ENCODE measurements around the gene LSS.

The LSS gene

GRCh38 chr21:46145840-46146691, 82.5 kb downstream of the LSS start:
- no peak for TF ChIP-seq GATA3 (IDR thresholded peaks at IDR 0.05; ENCODE audit: low read depth, low read length)
- no peak for TF ChIP-seq GATA2 (IDR thresholded peaks at IDR 0.05; ENCODE audit: low read depth, low read length)

GRCh38 chr21:46145159-46145839, 83.3 kb downstream of the LSS start:
- no peak for TF ChIP-seq GATA2 (IDR thresholded peaks at IDR 0.05; ENCODE audit: low read depth, low read length)
- TF ChIP-seq GATA3 (IDR thresholded peaks at IDR 0.05; ENCODE audit: low read depth, low read length), result no peak

- TF ChIP-seq GATA3 (IDR thresholded peaks at IDR 0.05; ENCODE audit: low read depth, low read length) (no peak), GATA2 (IDR thresholded peaks at IDR 0.05; ENCODE audit: low read depth, low read length) (no peak)
These were observed 84.0 kb downstream of the LSS start for GRCh38 chr21:46144464-46145070.

GRCh38 chr21:46142582-46143473, 85.7 kb downstream of the LSS start:
- TF ChIP-seq GATA3 (IDR thresholded peaks at IDR 0.05; ENCODE audit: low read depth, low read length) (no peak), GATA2 (IDR thresholded peaks at IDR 0.05; ENCODE audit: low read depth, low read length) (no peak)

GRCh38 chr21:46141767-46142581, 86.6 kb downstream of the LSS start:
- TF ChIP-seq GATA3 (IDR thresholded peaks at IDR 0.05; ENCODE audit: low read depth, low read length) (no peak), GATA2 (IDR thresholded peaks at IDR 0.05; ENCODE audit: low read depth, low read length) (no peak)

- TF ChIP-seq GATA3 (IDR thresholded peaks at IDR 0.05; ENCODE audit: low read depth, low read length) (no peak), GATA2 (IDR thresholded peaks at IDR 0.05; ENCODE audit: low read depth, low read length) (no peak)
These were observed 88.9 kb downstream of the LSS start for GRCh38 chr21:46139686-46140085.

- TF ChIP-seq GATA3 (IDR thresholded peaks at IDR 0.05; ENCODE audit: low read depth, low read length) (no peak), GATA2 (IDR thresholded peaks at IDR 0.05; ENCODE audit: low read depth, low read length) (no peak)
These were observed 90.1 kb downstream of the LSS start for GRCh38 chr21:46138383-46138970.

Measured in SH-SY5Y (cell line).